ENCODE measurements around the gene LAMTOR2. TPM values are rescaled to one million over a fixed set of nuclear protein-coding genes. Genes with fewer than 3 reads are reported as not detected.

The LAMTOR2 gene
- total RNA-seq, 1 experiment from 2014 or later, result 88.1 TPM

- no peak overlapping the region for H3K27ac Mint-ChIP-seq (ENCODE audit: low read depth, unreplicated experiment)
- BruUV-seq (replicated peaks), result no TSS peak
- DNase-seq (ENCODE audit: unreplicated experiment), result no peak
- H3K27me3 Mint-ChIP-seq (ENCODE audit: insufficient read depth, unreplicated experiment), result no peaks in the 10 kb centered on the region
- TF ChIP-seq CTCF (IDR thresholded peaks at IDR 0.05; ENCODE audit: unreplicated experiment), result no peak
- CTCF ChIA-PET, result interaction anchor here (0.8 to 1.7 kb wide), 4 partner anchors 10 to 1421 kb away, joined by 3 to 11 read pairs (median 4); partner anchors contain the start of gene SSR2
- intact Hi-C loops (cut with micrococcal nuclease), result no loop called here
- H3K9me3 Mint-ChIP-seq (ENCODE audit: unreplicated experiment), result no peaks in the 10 kb centered on the region
- POLR2A ChIA-PET, result interaction anchor here (2.8 kb wide), 1 partner anchor 11 kb away, joined by 14 read pairs; the partner anchor contains the start of gene SSR2
- H3K36me3 Mint-ChIP-seq (ENCODE audit: insufficient read depth, unreplicated experiment), result peaks cover 74% of the 10 kb centered on the region
- peaks cover 11% of the 10 kb centered on the region for H3K4me1 Mint-ChIP-seq (ENCODE audit: insufficient read depth, unreplicated experiment)
- H3K4me3 Mint-ChIP-seq (ENCODE audit: unreplicated experiment), result no peak overlapping the region
Measured at GRCh38 chr1:156009404-156009803, 45.2 kb upstream of the LAMTOR2 start.

- ChIA-PET CTCF (interaction anchor here (0.8 kb wide), 1 partner anchor 86 kb away, joined by 5 read pairs; no protein-coding TSS in a partner anchor), POLR2A (interaction anchor here (0.6 kb wide), 1 partner anchor 29 kb away, joined by 3 read pairs; no protein-coding TSS in a partner anchor)
- H3K4me3 Mint-ChIP-seq (ENCODE audit: unreplicated experiment), result no peak overlapping the region
- H3K27ac Mint-ChIP-seq (ENCODE audit: low read depth, unreplicated experiment), result no peak overlapping the region
- H3K36me3 Mint-ChIP-seq (ENCODE audit: insufficient read depth, unreplicated experiment), result peaks cover 100% of the 10 kb centered on the region
- peaks cover 10% of the 10 kb centered on the region for H3K4me1 Mint-ChIP-seq (ENCODE audit: insufficient read depth, unreplicated experiment)
- no peaks in the 10 kb centered on the region for H3K9me3 Mint-ChIP-seq (ENCODE audit: unreplicated experiment)
- no peaks in the 10 kb centered on the region for H3K27me3 Mint-ChIP-seq (ENCODE audit: insufficient read depth, unreplicated experiment)
- no peak for DNase-seq (ENCODE audit: unreplicated experiment)
- no peak for TF ChIP-seq CTCF (IDR thresholded peaks at IDR 0.05; ENCODE audit: unreplicated experiment)
- no TSS peak for BruUV-seq (replicated peaks)
- intact Hi-C loops (cut with micrococcal nuclease), result no loop called here
Measured at GRCh38 chr1:156012051-156012817, 42.3 kb upstream of the LAMTOR2 start.

GRCh38 chr1:156014829-156015228 lies 39.8 kb upstream of the LAMTOR2 start:
- intact Hi-C loops (cut with micrococcal nuclease), result no loop called here
- Mint-ChIP-seq H3K27me3 (ENCODE audit: insufficient read depth, unreplicated experiment) (no peaks in the 10 kb centered on the region), H3K27ac (ENCODE audit: low read depth, unreplicated experiment) (no peak overlapping the region)

More at GRCh38 chr1:156014829-156015228, 39.8 kb upstream of the LAMTOR2 start:
- Mint-ChIP-seq H3K9me3 (ENCODE audit: unreplicated experiment) (no peaks in the 10 kb centered on the region), H3K4me1 (ENCODE audit: insufficient read depth, unreplicated experiment) (peaks cover 26% of the 10 kb centered on the region), H3K4me3 (ENCODE audit: unreplicated experiment) (no peak overlapping the region), H3K36me3 (ENCODE audit: insufficient read depth, unreplicated experiment) (peaks cover 100% of the 10 kb centered on the region)
- ChIA-PET CTCF (interaction anchor here (1.4 to 1.7 kb wide), 2 partner anchors 26 to 52 kb away, joined by 3 to 5 read pairs; no protein-coding TSS in a partner anchor), POLR2A (interaction anchor here (0.6 to 4.2 kb wide), 3 partner anchors 10 to 791 kb away, joined by 3 to 27 read pairs (median 3); partner anchors contain the start of gene ARHGEF2)
- BruUV-seq (replicated peaks), result no TSS peak
- TF ChIP-seq CTCF (IDR thresholded peaks at IDR 0.05; ENCODE audit: unreplicated experiment), result no peak
- no peak for DNase-seq (ENCODE audit: unreplicated experiment)

All from MCF 10A (cell line).